H1 (cell line): ENCODE data around the gene ITGA8. TPM values are rescaled to one million over a fixed set of nuclear protein-coding genes. Genes with fewer than 3 reads are reported as not detected.

Source experiments
- BCL11A ChIP-seq, 2 experiments: IDR thresholded peaks; one replicate each; pipeline ENCODE4 v1.6.1; 2011; ENCODE audit warnings: low read depth in 2 of 2, low read length in 2 of 2, mild to moderate bottlenecking in 2 of 2
- CBX5 ChIP-seq: fragments of 300-800, 300-1000 bp; sonication (generic); IDR thresholded peaks from 2 replicates; pipeline ENCODE4 v1.7.1; 2016; ENCODE audit warnings: antibody characterized with exemption, low read length, low read depth
- HDAC2 ChIP-seq, 2 experiments: fragments of 300-600 bp in 1 of 2; sonication (generic) in 1 of 2; IDR thresholded peaks; 2 replicates each; pipeline ENCODE4 v1.6.1; 2011 to 2012; ENCODE audit warnings: low read depth in 2 of 2, low read length in 2 of 2, mild to moderate bottlenecking in 2 of 2, moderate library complexity in 2 of 2, borderline replicate concordance in 1 of 2, inconsistent platforms in 1 of 2
- SP1 ChIP-seq: IDR thresholded peaks from 2 replicates; pipeline ENCODE4 v1.6.1; 2011; ENCODE audit warnings: low read depth, low read length
- TAF1 ChIP-seq: IDR thresholded peaks from 2 replicates; pipeline ENCODE4 v1.6.1; 2011; ENCODE audit warnings: mild to moderate bottlenecking, low read depth, low read length
- TAF7 ChIP-seq: optimal IDR thresholded peaks from 2 replicates; pipeline ENCODE3; 2011; ENCODE audit warnings: low read depth, mild to moderate bottlenecking, inconsistent platforms, low read length, moderate library complexity, borderline replicate concordance
- polyA plus RNA-seq, 7 experiments: library from polyadenylated mRNA; depleted of rRNA in 3 of 7; stranded (reverse) in 5 of 7; unstranded in 2 of 7; fragments of >200 nt in 5 of 7; fragments of 200-250 nt in 2 of 7; gene quantifications; 1 replicate in 5 of 7; 2 replicates in 1 of 7; 4 replicates in 1 of 7; pipeline versions ENCODE4 v1.2.1 to v1.2.3, GENCODE V29; 2011 to 2013; ENCODE audit warnings: missing spikeins in 2 of 7, mixed read lengths in 2 of 7
- total RNA-seq: library from RNA; stranded (reverse); fragmentation: NEBNext Ultra II Directional; extraction: Animal tissue kit (Norgen Biotek cat#: 25700); gene quantifications from 2 replicates; pipeline ENCODE4 v1.2.1, GENCODE V29; 2021

ITGA8 gene
- total and polyA plus RNA-seq, 2 of the 8 experiments (the other 6 are each of a cell fraction or from before 2014, with no cell fraction given) = not detected

- TF ChIP-seq HDAC2 (IDR thresholded peaks at IDR 0.05; ENCODE audit: borderline replicate concordance in 1 of 2, low read depth in 2 of 2, low read length in 2 of 2) = no peak
- no peak for TF ChIP-seq BCL11A (IDR thresholded peaks at IDR 0.05; ENCODE audit: low read depth in 2 of 2, low read length in 2 of 2)
- TF ChIP-seq TAF1 = no peak
- TF ChIP-seq TAF7 = no peak
- TF ChIP-seq CBX5 = no peak
- TF ChIP-seq SP1 = no peak
Measured at GRCh38 chr10:15595260-15595659, 124.5 kb downstream of the ITGA8 start (continued).
